ENCODE data around the gene VAC14.
A peak's percentile ranks its signal among the peaks of the same experiment; 100 is the strongest.

Gene VAC14

DNA sequence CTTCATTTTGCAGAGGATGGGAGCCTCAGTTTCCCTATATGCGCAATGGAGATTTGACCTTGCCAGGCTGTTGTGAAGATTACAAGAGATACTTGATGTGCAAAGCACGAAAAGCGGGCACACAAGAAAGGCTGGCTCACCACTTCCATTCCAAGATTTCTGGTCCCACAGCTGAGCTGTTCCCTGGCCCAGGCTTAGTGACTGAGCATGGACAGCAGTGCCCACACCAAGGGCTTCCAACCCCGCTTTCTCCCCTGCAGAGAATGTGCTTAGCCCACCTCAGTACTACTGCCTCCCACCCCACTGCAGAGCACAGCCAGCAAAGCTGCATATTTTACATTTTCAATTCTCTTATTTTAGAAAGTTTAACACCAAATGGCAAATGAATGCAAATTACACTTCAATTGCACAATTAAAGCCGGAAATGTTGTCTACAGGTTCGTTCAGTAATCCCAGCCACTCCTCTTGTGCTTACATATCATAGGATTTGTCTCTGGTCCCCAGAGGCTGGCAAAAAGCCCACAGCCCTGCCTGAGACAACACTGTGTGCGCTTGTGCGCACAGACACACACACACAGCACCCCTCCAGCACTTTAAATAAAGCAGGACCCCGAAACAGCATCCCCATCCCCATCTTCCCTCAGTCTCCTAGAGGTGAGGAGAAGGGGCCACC lies 51.8 kb downstream of the VAC14 start:
- Histone ChIP-seq H3K4me3 (replicated peaks; ENCODE audit: insufficient read depth, low read length) (no peak overlapping the region), H3K27me3 (ENCODE audit: insufficient read depth, poor library complexity, severe bottlenecking) (no peaks in the 10 kb centered on the region), H3K27ac (replicated peaks) (peak overlapping the region; percentile 91)
- peak in 1 of 2 experiments; percentile 29 for DNase-seq (ENCODE audit: low read depth in 1 of 2, low spot score in 1 of 2)
- TF ChIP-seq CTCF (IDR thresholded peaks at IDR 0.05; ENCODE audit: insufficient read depth, low read length) = no peak
- no peak for TF ChIP-seq GABPA (IDR thresholded peaks at IDR 0.05; ENCODE audit: low read depth)
- TF ChIP-seq, protein P1, sequence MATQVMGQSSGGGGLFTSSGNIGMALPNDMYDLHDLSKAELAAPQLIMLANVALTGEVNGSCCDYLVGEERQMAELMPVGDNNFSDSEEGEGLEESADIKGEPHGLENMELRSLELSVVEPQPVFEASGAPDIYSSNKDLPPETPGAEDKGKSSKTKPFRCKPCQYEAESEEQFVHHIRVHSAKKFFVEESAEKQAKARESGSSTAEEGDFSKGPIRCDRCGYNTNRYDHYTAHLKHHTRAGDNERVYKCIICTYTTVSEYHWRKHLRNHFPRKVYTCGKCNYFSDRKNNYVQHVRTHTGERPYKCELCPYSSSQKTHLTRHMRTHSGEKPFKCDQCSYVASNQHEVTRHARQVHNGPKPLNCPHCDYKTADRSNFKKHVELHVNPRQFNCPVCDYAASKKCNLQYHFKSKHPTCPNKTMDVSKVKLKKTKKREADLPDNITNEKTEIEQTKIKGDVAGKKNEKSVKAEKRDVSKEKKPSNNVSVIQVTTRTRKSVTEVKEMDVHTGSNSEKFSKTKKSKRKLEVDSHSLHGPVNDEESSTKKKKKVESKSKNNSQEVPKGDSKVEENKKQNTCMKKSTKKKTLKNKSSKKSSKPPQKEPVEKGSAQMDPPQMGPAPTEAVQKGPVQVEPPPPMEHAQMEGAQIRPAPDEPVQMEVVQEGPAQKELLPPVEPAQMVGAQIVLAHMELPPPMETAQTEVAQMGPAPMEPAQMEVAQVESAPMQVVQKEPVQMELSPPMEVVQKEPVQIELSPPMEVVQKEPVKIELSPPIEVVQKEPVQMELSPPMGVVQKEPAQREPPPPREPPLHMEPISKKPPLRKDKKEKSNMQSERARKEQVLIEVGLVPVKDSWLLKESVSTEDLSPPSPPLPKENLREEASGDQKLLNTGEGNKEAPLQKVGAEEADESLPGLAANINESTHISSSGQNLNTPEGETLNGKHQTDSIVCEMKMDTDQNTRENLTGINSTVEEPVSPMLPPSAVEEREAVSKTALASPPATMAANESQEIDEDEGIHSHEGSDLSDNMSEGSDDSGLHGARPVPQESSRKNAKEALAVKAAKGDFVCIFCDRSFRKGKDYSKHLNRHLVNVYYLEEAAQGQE (IDR thresholded peaks at IDR 0.05; ENCODE audit: insufficient replicate concordance, low read depth) = no peak
- TF ChIP-seq POLR2AphosphoS5 (IDR thresholded peaks at IDR 0.05; ENCODE audit: low read depth) = no peak
- TF ChIP-seq SPI1 (IDR thresholded peaks at IDR 0.05; ENCODE audit: borderline replicate concordance, low read depth) = no peak

DNA sequence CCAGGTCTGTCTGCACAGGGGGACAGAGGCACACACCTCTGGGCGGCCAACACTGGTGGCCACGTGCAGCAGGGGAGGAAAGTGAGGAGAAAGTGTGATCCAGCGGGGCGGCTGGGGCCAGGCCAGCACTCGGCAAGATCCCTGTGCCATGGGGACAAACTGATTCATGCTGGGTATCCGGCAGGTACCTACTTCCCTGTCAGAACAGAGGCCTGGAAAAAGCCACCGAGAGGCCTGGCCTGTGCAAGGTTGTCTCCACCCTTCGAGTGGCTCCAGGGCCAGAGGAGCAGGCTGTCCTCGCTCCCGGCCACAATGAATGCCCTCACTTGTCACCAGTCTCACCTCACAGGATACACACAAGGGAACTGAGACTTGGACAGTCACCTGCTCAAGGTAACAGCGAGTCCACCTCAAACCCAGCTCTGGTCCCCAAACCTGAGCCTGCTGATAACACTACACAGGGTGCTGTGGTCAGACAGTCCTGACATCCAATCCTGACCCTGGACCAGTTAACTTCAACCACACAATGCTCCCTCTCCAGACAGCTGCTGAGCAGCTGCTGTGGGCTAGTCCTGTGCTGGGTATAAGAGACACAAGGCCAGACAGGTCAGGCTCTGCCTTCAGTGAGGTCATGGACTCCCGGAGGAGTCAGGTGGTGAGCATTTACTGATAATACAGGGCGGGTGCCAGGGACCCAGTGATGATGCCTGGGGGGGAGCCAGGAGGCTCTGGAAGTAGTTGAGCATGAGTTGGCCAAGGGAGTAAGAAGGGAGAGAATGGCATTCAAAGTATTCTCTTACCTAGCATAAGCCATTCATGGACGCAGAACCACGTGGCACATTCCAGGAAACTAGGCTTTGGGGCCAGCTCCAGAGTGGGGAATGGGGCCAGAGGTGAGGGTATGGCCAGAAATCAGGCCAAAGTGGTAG lies 53.0 kb downstream of the VAC14 start:
- H3K27me3 ChIP-seq (ENCODE audit: insufficient read depth, poor library complexity, severe bottlenecking) = no peaks in the 10 kb centered on the region
- H3K4me3 ChIP-seq (replicated peaks; ENCODE audit: insufficient read depth, low read length) = no peak overlapping the region
- TF ChIP-seq POLR2AphosphoS5 (IDR thresholded peaks at IDR 0.05; ENCODE audit: low read depth) = no peak
- no peak for TF ChIP-seq CTCF (IDR thresholded peaks at IDR 0.05; ENCODE audit: insufficient read depth, low read length)
- TF ChIP-seq GABPA (IDR thresholded peaks at IDR 0.05; ENCODE audit: low read depth) = no peak
- TF ChIP-seq, protein P1 (IDR thresholded peaks at IDR 0.05; ENCODE audit: insufficient replicate concordance, low read depth) = no peak
- no peak for TF ChIP-seq SPI1 (IDR thresholded peaks at IDR 0.05; ENCODE audit: borderline replicate concordance, low read depth)
- no peak for DNase-seq (ENCODE audit: low read depth in 1 of 2, low spot score in 1 of 2)
- H3K27ac ChIP-seq (replicated peaks) = peak overlapping the region; percentile 77

- H3K27ac ChIP-seq (replicated peaks) = peak overlapping the region; percentile 77
- H3K4me3 ChIP-seq (replicated peaks; ENCODE audit: insufficient read depth, low read length) = no peak overlapping the region
- H3K27me3 ChIP-seq (ENCODE audit: insufficient read depth, poor library complexity, severe bottlenecking) = no peaks in the 10 kb centered on the region
- TF ChIP-seq SPI1 (IDR thresholded peaks at IDR 0.05; ENCODE audit: borderline replicate concordance, low read depth) (no peak; the same call in 1 of the 2 replicates), GABPA (IDR thresholded peaks at IDR 0.05; ENCODE audit: low read depth) (no peak), POLR2AphosphoS5 (IDR thresholded peaks at IDR 0.05; ENCODE audit: low read depth) (no peak), CTCF (IDR thresholded peaks at IDR 0.05; ENCODE audit: insufficient read depth, low read length) (no peak)
- TF ChIP-seq, protein P1 (IDR thresholded peaks at IDR 0.05; ENCODE audit: insufficient replicate concordance, low read depth) = no peak
- DNase-seq (ENCODE audit: low read depth in 1 of 2, low spot score in 1 of 2) = peak; percentile 65 to 67
Measured at GRCh38 chr16:70746708-70747424, 54.1 kb downstream of the VAC14 start.
